Panc1 (cell line): ENCODE data around the gene VPREB1.

Experiments
- CTCF ChIP-seq: fragments of 450-650 bp; IDR thresholded peaks from 2 replicates; pipeline ENCODE4 v1.5.1; 2017; ENCODE audit warnings: mild to moderate bottlenecking
- POLR2AphosphoS5 ChIP-seq: IDR thresholded peaks from 2 replicates; pipeline ENCODE4 v1.6.1; 2012; ENCODE audit warnings: mild to moderate bottlenecking, low read depth, low read length, moderate library complexity
- TCF7L2 ChIP-seq: IDR thresholded peaks from 2 replicates; pipeline ENCODE4 v1.6.1; 2011; ENCODE audit warnings: mild to moderate bottlenecking, low read depth, low read length, inconsistent platforms
- TF ChIP-seq, protein P1 (sequence below), 2 experiments: IDR thresholded peaks; 2 replicates each; pipeline ENCODE4 v1.6.1; 2011 to 2012; ENCODE audit warnings: low read depth in 2 of 2, control low read depth in 1 of 2, low read length in 1 of 2, mild to moderate bottlenecking in 1 of 2, moderate library complexity in 1 of 2; ENCODE audit not compliant: insufficient read depth in 1 of 2

DNA sequence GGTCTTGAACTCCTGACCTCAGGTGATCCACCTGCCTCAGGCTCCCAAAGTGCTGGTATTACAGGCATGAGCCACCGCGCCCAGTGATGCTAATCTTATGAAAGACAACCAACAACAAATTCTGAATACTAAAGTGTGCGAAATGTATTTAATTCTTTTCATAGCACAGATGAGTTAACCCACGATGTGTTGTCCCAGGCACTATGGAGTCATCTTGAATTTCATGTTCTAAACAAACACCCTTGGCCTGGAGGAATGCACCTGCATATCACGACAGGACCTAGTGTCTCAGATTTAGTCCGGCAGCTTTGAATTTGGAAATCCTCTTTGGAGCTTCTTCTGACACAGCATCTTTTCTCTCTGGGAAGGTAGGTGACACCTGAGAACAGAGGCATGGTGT is 16.2 kb upstream of the VPREB1 start:
- TF ChIP-seq, protein P1, sequence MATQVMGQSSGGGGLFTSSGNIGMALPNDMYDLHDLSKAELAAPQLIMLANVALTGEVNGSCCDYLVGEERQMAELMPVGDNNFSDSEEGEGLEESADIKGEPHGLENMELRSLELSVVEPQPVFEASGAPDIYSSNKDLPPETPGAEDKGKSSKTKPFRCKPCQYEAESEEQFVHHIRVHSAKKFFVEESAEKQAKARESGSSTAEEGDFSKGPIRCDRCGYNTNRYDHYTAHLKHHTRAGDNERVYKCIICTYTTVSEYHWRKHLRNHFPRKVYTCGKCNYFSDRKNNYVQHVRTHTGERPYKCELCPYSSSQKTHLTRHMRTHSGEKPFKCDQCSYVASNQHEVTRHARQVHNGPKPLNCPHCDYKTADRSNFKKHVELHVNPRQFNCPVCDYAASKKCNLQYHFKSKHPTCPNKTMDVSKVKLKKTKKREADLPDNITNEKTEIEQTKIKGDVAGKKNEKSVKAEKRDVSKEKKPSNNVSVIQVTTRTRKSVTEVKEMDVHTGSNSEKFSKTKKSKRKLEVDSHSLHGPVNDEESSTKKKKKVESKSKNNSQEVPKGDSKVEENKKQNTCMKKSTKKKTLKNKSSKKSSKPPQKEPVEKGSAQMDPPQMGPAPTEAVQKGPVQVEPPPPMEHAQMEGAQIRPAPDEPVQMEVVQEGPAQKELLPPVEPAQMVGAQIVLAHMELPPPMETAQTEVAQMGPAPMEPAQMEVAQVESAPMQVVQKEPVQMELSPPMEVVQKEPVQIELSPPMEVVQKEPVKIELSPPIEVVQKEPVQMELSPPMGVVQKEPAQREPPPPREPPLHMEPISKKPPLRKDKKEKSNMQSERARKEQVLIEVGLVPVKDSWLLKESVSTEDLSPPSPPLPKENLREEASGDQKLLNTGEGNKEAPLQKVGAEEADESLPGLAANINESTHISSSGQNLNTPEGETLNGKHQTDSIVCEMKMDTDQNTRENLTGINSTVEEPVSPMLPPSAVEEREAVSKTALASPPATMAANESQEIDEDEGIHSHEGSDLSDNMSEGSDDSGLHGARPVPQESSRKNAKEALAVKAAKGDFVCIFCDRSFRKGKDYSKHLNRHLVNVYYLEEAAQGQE (IDR thresholded peaks at IDR 0.05; ENCODE audit: insufficient read depth in 1 of 2, low read depth in 2 of 2, low read length in 1 of 2), result no peak
- TF ChIP-seq CTCF (no peak), POLR2AphosphoS5 (no peak), TCF7L2 (no peak)
